Measurements from ENCODE around the gene PTPA.
A peak's percentile ranks its signal among the peaks of the same experiment; 100 is the strongest.
"Not testable (repeated sequence)": the region's sequence is repeated elsewhere in the genome, so short reads cannot be mapped to it uniquely, and the experiment has no call there.

PTPA gene

DNA sequence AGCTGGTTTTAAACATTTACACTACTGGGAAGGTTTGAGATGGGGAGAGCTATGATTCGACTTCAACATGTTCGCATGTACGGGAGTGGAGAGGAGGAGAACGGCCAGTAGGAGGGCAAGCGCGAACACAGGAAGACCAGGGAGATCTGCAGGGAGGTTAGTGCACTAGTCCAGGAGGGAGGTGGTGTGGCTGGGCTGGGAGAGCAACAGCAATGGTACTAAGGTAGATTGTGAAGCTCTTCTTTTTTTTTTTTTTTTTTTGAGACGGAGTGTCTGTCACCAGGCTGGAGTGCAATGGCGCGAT lies 50.3 kb downstream of the PTPA start:
- no peak for DNase-seq

DNA sequence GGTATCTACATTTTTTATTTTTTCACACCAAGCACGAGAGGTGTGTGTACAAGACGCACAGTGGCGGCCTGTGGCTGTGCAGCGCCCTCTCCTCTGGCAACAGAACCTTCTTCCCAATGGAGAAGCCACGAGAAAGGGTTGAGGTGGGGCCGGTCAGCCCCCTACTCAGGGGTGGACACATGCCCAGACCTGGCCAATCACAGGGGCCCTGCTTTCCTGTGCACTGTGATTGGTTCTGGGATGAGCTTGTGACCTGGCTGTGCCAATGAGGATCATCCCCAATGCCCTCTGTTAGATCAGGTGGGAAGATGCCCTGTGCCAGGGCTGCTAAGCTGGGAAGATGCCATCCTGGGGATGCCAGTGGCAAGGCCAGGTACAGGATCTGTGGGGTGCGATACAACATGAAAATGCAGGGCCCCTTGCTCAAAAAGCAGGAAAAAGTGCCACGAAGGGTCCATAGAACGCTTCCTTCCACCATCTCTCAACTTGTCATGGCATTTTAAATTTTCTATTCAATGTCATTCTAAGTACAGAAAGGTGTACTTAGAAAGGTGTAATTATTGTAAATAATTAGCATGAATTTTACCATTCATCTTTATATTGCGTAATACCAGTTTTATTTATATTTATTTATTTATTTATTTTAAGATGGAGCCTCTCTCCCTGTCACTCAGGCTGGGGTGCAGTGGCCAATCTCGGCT lies 51.4 kb downstream of the PTPA start:
- no peak for DNase-seq

DNA sequence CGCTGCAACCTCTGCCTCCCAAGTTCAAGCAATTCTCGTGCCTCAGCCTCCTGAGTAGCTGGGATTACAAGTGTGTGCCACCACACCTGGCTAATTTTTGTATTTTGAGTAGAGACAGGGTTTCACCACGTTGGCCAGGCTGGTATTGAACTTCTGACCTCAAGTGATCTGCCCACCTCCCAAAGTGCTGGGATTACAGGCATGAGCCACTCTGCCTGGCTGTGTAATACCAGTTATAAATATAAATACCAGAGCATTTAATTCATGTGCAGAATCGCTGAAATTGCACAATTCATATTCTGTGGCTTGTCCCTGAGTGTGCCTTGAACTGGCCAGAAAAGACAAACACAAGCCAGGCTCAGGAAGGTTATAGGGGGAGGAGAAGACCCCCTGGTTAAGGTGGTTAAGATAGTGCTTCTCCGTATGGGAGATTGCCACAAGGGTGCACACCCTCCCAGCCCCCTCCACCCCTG lies 52.0 kb downstream of the PTPA start:
- DNase-seq, result not testable (repeated sequence)

DNA sequence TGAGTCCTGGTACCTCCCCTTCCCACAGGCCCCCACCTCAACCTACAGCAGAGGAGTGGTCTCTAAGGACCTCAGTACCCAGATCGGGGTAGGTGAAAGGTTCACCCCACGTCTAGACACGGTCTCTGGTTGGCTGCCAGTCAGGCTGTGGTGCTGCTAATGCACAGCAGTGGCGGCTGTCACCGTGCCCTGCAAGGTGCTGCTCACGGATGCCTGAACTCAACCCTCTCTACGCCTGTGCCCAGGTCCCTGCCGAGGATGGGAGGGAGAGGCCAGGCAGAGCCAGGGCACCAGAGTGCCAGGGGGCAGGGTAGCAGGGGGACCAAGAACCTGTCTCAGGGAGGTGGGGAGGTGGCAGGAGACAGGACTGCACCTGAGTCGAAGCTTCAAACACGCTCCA lies 52.5 kb downstream of the PTPA start:
- DNase-seq, result no peak

DNA sequence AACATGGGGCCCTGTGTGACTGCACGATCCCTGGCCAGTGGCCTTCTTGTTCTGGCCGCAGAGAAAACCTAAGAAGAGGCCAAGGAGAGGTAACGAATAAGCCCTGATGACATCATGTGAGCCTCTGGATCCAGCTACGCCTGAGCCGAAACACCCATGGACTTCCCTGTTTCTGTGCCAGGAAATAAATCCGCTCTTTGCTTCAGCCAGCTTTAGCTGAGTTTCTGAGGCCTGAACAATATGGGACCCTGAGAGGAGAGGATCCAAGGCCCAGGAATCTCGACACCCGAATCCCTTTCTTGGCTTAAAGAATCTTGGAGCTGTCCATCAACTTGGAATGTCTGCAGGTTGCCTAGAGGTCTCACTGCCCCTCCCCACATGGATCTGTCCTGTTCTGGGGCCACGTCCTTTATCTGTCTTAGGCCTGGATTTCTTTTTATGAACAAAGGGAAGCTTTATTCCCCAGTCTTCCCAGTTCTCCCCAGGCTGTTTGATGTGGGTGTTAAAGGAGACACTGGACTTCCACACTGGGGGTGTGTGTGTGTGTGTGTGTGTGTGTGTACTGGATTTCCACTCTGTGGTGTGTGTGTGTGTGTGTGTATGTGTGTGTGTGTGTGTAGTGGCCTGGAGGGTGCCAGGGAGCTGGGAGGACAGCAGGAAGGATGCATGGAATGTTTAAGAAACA lies 53.2 kb downstream of the PTPA start:
- no peak for DNase-seq

DNA sequence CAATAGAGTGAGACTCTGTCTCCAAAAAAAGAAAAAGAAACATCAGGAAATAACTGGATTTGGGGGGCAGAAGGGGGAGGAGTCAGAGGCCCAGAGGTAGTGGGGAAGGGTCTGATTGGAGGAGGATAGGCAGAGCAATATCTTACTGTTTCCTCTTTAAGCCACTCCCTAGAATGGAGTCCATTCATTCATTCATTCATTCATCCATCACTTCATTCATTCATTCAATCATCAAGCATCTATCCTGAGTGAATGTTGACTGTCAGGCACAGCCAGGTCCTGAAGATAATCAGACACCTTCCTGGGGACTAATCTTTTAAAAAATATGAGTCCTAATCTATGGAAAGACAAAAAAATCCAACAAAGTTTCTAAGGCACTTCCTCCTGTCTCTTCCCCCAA lies 54.0 kb downstream of the PTPA start:
- DNase-seq, result no peak

DNA sequence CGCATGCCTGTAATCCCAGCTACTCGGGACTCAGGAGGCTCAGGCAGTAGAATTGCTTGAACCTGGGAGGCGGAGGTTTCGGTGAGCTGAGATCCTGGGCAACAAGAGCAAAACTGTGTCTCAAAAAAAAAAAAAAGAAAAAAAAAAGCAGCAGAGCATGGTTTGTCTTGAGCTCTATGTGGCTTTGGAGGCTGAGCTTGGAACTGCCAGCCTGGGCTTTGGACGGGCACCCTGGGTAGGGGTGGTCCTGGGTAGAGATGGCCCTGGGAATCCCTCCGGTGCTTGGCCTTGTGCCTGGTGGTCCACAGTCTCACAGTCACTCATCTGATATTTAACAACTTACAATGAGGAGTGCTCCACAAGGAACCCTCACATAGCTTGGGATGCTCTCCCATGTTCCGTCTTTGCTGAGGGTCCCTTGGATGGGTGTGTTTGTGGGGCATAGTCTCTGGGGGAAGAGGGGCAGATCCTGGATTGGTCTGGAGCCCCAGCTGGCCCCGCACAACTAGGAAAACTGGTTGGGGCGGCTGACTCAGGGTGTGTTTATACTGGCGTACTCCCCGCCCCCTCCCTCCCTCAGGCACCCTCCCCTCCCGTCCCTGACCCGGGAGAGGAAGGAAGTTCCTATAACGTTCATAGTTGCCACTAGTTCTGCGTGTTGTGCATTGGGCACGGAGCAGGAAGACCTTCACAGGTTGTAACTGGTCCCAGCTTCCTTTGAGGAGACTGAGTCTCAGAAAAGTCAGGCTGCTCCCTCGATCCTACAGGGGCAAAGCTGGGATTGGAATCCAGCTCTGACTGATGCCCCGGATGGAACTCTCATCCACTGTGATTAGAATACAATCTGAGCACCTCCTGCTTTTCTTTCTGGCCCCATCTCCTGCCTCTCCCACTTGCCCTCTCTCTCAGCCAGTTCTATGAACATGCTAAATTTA lies 55.7 kb downstream of the PTPA start:
- no peak for DNase-seq

DNA sequence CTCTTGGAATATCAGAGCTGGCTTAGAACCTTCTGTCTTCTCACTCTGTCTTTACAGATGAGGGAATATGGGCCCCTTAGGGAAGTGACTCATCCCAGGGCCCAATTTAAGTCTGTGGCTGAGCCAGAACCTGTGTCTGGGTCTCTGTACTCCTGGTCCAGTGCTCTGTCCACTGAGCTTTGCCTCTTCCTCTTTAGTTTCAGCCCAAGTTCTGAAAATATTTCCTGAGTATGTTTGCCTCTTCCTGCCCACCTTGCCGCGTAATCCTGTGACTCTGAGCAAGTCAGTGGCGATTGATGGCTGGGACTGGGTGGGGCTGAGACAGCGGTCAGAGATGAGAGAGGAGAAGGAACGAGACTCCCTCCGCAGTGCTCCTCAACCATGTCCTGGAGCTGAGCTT lies 59.0 kb downstream of the PTPA start:
- DNase-seq, result no peak

DNA sequence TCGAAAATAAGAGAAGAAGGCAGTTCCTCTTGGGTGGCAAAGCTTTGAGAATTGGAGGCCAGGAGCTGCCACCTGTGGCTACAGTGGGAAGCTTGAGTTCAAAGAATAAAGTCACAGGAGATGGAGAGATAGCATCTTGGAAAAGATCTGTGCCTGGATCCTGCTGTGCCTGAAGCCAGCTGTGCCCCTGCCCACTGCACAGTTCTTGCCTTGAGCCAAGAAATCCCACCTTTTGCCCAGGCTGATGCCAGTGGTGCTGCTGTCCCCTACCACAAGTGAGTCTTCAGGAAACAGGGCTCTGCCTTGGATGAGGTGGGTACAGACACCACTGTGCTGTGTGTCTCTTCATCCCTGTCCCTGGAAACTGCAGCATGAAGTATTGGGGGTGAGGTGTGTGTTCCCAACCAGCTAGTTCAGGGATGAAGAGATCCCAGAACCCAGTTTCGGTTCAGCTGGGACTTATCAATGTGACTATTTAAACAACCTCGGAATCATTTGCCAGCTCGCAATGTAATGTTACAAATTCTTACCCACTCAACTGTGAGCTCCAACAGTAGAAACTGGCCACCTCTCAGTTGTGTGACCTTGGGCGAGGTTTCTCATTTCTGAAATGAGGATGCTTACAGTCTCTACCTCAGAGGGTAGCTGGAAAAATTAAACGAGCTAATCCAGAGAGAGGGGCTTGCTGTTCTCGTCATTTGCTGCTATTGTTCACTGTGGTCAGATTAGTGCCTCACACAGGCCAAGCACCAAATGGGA lies 61.0 kb downstream of the PTPA start:
- DNase-seq, result no peak

DNA sequence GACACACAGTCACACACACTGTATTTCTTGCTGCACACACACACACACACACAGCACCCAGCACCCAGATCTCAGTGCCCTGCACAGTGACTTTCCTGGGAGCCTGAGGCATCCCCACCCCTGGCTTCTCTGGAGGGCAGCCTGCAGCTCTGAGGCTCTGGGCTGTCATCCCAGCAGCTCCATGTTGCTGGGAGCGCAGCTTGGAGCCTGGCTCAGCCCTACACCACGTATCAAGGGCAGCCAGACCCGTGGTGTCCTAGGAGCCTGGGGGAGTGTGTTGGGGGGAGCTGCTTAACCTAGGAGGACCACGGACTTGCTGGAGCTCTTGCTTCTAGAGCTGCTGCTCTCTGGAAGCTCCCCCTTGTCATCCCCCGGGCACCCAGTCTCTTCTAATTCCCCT lies 61.6 kb downstream of the PTPA start:
- DNase-seq, result no peak

DNA sequence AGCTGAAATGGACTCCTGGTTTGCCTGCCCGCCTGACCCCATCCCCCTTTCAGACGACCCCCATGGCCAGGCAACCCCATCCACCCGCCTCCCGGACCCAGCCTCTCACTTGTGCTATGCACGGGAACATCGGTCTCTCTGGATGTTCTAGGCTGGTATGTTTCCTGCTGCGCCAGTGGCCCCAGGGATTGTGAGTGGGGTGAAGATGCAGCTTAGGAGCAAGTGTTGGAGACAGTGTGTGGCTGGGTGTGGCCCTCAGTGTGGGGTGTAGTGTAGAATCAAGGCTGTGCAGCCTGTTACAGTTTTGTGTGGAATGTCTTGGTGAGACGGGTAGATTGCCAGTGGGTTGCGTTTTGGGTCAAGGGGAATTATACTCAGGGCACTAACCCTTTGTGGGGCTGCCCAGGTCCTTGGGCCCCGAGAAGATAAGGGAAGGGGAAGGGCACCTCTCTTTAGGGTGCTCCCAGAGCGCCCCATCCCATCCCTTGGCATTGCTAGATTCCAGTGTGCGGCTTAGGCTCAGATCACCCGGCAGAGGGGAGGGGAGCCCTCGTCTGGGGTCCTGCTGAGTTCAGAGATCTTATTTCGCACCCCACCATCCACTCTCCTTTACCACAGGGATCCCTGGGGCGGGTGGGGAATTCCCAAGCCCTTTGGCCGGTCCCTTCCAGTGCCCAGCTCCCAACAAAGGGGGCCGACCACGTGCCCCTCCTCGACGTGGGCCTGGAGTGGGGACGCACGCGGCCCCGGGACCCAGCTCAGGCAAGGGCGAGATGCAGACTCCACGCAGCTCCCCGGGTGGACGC lies 62.3 kb downstream of the PTPA start:
- no peak for DNase-seq

DNA sequence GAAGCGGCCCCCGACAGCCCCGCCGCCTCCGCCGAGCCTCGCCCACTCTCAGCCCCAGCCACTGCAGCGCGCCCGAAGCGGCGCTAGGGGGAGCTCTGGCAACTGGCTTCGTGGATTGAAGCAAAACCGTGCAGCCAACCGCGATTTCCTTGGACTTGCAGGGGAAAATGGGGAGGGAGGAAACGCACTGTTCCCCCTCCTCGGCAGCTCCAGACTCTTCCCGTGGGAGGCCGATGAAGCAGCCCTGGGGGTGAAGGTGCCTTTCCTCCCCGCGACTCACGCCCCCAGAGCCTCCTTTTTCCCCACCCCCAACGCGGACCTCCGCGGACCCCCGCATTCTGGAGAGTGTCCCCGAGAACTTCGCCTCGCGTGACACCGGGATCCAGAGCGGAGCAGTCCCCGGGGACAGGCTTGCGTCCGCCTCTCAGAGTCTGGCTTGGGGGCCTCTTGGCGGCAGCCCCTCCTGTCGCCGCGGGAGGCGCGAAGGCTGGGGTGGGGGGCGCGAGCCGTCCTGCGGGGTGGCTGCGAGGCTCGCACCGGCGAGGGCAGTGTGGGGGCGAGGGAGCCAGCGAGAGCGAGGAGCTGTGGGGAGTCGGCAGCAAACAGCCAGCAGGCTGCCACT lies 63.0 kb downstream of the PTPA start:
- peak; percentile 15 for DNase-seq

DNA sequence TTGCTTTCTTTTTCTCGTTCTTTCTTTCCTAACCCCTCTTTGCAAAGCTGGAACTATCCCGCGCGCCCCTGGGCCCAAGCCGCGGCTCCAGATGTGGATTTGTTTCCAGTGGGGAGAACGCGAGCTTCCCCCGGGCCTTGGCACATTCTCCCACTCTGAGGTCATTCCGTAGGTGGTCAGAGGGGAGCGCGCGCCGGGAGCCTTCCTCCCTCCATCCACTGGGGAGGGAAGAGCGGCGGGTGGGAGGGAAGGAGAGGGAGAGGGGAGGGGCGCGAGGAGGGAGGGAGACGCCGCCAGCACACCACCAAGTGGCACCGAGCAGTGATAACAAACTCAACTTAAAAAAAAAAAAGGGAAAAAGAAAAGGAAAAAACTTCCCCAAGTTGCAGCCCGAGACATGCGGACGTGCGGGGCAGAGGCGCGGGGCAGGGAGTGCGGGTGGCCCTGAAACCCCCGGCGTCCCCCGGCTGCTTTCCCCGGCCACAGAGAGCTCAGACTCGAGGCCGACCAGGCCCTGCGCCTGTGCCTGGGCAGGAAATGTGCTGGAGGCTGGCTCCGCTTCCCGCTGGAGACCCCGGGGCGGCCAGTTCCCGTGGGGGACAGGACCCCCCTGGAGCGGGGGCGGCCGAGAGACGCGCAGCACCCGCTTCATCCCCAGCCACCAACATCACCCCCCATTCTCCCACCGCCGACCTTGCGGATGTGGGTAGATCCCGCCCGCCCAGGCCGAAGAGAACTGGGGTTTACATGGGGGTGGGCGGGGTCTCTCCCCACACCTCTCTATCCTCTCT lies 63.7 kb downstream of the PTPA start:
- DNase-seq, result no peak

DNA sequence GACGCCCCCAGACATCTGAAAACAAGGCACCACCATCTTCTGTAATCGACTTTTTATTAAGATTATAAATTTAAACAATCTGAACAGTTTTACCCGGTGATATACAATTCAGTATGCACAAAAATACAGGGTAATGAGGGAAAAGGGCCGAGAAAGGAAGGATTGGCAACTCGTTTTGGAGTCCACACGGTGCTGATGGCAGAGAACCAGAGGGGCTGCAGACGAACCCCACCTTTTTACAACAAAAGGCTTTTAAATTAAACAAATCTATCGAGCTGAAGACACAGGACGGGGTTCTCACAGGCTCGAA lies 64.3 kb downstream of the PTPA start:
- no peak for DNase-seq

DNA sequence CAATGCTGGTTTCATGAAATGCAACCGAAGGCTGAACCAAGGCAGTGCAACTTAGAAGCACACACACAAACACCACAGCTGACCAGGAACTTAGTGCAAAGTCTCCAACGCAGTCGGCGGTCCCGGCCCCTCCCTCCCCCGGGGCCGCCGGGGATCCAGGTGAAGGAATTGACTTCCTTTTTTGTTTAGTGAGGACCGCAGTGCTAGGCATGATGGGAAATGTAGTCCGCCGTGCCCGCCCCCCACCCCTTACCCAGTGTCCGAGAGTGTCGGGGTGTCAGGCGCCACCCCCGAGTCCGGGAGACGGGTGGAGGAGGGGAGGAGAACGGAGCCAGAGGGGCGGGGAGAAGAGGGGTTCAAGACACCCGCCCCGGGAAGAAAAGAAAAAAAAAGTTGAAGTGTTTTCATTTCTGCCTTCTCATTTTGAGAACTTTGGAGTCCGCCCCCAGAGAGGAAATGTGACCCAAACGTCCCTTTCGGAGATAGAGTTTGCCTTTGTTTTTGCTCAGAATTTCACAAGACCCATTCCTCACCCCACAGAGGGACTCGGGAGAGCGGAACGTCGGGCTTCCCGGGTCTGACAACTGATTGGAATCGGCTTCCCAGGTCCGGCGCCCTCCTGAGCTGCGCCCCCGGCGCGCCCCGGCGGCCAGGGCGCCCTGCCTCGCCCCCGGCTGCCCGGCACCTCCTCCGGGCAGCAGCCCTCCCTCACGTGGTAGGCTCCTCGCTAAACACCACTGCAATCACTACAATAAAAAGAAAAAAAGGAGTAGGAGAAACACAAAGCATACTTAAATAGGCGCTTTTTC lies 64.8 kb downstream of the PTPA start:
- DNase-seq, result no peak

DNA sequence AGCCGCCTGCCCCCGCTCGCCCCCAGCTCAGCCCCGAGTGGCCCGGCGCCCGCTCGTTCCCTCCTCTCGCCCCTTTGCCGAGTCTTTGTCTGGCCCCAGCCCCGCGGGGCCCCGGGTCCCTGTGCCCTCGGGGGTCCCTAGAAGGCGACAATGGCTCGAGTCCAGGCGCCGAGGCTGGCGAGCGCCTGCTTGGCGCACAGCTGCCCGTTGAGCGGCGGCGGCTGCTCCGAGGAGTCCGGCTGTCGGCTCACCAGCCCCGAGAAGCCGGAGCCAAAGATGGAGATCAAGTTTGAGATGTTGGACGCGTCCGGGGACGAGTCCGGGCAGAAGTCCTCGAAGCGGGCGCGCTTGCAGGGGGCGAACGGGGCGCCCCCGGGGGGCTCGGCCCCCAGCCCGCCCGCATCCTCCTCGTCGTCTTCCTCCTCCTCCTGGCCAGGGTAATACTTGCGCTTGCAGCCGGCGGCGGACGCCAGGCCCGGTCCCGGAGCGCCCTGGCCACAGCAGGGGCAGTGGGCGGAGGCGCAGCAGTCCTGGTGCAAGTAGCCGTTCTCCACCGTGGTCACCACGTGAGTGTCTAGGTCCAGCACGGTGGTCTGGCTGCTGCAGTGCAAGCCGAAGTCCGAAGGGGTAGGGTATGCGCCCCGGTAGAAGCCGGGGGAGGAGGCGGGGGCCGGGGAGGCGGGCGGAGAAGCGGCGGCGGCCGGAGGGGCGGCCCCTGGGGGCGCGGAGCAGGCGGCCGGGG lies 65.7 kb downstream of the PTPA start:
- no peak for DNase-seq

DNA sequence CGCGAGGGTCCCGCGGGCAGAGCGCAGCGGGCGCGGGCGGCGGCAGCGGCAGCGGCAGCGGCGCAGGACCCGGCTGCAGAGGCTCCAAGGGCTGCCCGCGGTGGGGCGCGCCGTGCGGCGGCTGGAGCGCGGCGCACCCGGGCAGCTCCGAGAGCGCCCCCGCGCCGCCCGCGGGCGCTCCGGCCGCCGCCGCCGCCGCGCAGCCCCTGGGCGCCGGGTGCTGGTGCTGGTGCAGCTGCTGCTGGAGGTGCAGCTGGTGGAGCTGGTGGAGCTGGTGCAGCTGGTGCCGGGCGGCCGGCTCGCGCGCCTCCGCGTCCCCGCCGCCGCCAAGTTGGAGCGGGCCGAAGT lies 66.2 kb downstream of the PTPA start:
- no peak for DNase-seq

DNA sequence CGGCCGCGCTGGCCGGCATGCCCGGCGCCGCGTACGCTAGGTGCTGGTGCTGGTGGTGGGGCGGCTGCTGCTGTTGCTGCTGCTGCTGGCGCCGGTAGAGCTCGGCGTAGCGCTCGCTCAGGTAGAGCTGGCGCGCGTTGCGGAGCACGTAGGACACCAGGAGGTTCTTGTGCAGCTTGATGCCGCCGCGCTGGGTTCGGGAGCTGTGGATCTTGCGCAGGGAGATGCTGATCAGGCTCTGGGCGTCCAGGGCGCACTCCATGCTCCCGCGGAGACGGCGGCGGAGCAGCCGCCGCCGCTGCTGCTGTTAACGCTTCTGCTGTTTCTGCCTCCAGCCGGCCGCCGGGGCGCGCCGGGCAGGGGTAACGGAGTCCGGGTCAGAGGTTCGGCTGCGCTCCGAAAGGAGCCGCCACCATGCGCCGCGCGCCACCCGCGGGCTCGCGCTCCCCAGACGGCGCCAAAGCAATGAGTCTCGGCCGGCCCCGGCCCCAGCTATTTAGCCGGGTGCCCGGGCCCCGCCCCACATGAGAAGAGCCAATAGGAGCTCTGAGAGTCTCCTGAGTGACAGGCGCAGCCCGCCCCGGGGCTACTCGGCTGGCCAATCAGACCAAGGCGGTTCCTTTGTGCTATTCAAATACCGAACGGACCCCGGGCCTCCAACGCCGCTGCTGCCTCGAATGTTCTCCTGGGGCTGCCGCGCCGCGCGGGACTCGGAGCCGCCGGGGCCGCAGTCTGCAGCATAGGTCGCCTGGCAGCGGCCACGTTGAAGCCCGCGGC lies 66.8 kb downstream of the PTPA start, which contains the start of gene IER5L:
Gene IER5L, minus strand, starts transcription at position 471 of the 777 bp plus-strand sequence. Its CDS starts 209 bp downstream, at position 262.
- peak; percentile 58 for DNase-seq

All from NCI-H187 treated with DMSO at 0.1 percent for 48 hours (cell line).